SK-N-DZ (cell line): ENCODE data around the gene DNAH2.
A peak's percentile ranks its signal among the peaks of the same experiment; 100 is the strongest.

Experiments
- DNase-seq: peaks from one replicate; pipeline ENCODE4 v3.0.0-alpha.2; 2015; ENCODE audit warnings: low spot score

DNAH2 gene

GRCh38 chr17:7719661-7720060 is 2.1 kb downstream of the DNAH2 start:
- DNase-seq = no peak

GRCh38 chr17:7720125-7720524 is 2.6 kb downstream of the DNAH2 start:
- no peak for DNase-seq

- DNase-seq = no peak
These were observed 4.1 kb downstream of the DNAH2 start for GRCh38 chr17:7721612-7722011.

- no peak for DNase-seq
These were observed 10.3 kb downstream of the DNAH2 start for GRCh38 chr17:7727886-7728285.

- no peak for DNase-seq
These were observed 12.3 kb downstream of the DNAH2 start for GRCh38 chr17:7729816-7730215.

- no peak for DNase-seq
These were observed 15.5 kb downstream of the DNAH2 start for GRCh38 chr17:7732981-7733539.

- no peak for DNase-seq
These were observed 20.1 kb downstream of the DNAH2 start for GRCh38 chr17:7737601-7738000.

GRCh38 chr17:7739746-7740145 is 22.2 kb downstream of the DNAH2 start:
- no peak for DNase-seq

GRCh38 chr17:7740481-7741001 is 23.0 kb downstream of the DNAH2 start:
- DNase-seq = no peak

GRCh38 chr17:7742729-7743128 is 25.2 kb downstream of the DNAH2 start:
- DNase-seq = peak; percentile 44

GRCh38 chr17:7744416-7744815 is 26.9 kb downstream of the DNAH2 start:
- no peak for DNase-seq

GRCh38 chr17:7745748-7746470 is 28.4 kb downstream of the DNAH2 start:
- DNase-seq = no peak

- DNase-seq = no peak
These were observed 30.1 kb downstream of the DNAH2 start for GRCh38 chr17:7747635-7748071.

- DNase-seq = no peak
These were observed 30.7 kb downstream of the DNAH2 start for GRCh38 chr17:7748076-7748775.

GRCh38 chr17:7750321-7750821 is 32.8 kb downstream of the DNAH2 start:
- no peak for DNase-seq

- no peak for DNase-seq
These were observed 37.1 kb downstream of the DNAH2 start for GRCh38 chr17:7754656-7755055.

GRCh38 chr17:7755095-7755890 is 37.7 kb downstream of the DNAH2 start:
- DNase-seq = no peak

- no peak for DNase-seq
These were observed 39.4 kb downstream of the DNAH2 start for GRCh38 chr17:7756968-7757367.

GRCh38 chr17:7763919-7764318 is 46.4 kb downstream of the DNAH2 start:
- no peak for DNase-seq

- no peak for DNase-seq
These were observed 49.5 kb downstream of the DNAH2 start for GRCh38 chr17:7767004-7767403.

- no peak for DNase-seq
These were observed 50.0 kb downstream of the DNAH2 start for GRCh38 chr17:7767405-7768021.
